NCI-H1930 (cell line): ENCODE measurements around the gene LTK.

Experiments
- DNase-seq, 2 experiments: peaks; one replicate each; lab custom pipeline; 2025; lab: John Stamatoyannopoulos, UW

LTK gene

DNA sequence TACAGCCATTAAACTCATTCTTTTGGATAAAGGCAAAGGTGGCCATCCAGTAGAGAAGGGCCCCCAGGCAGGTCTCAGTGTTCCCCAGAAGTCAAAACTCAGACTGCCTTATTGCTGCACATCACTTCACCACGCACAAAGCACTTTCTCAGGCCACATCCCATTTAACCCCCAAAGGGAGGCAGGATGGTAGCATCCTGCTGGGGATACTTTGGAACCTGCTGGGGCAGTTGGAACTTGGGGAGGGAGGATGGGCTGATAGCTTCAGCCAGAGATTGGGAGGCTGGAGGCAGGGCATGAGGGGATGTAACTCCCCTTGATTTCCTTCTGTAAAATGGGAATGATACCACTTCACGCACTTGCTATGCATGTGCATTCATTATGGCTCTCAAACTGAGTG lies 15.0 kb downstream of the LTK start:
- DNase-seq, result no peak

DNA sequence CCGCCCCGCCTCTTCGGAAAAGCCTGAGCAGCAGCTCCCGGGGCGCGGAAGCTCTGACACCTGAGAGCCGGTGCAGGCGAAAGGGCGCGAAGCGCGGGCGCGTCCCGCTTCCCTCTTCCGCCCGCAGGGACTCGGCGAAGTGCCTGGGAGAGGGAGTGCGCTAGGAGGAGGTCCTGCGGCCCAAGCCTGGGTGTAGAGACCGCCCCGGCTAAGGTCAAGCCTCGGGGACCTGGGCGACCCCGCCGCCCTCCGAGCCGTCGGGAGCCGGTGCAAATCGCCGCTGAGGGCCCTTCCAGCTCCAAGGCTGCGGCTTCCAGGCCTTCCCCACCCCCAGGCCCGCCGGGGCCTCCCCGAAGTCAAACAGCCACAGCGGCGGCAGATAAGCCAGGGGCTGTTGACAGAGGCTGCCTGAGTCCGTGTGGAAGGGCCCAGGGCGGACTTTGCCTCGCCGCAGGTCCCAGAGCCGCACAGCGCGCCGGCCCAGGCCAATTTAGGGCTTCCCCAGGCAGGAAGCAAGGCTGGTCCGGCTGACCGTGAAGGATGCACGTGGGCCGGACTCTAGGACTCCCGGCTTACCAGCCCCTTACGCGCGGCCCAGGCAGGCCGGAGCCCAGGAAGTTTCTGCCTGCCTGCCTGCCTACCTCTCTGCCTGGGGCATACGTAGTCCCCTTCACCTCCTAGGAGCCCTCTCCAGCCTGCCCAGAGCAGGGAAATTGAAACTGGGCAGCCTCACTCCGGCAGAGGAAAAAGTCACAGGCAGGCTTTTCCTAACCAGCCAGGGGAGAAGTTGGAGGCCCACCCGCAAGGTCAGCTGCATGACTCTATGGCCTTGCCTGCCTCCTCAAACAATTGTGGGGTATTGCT lies 17.7 kb downstream of the LTK start:
- DNase-seq, result no peak

DNA sequence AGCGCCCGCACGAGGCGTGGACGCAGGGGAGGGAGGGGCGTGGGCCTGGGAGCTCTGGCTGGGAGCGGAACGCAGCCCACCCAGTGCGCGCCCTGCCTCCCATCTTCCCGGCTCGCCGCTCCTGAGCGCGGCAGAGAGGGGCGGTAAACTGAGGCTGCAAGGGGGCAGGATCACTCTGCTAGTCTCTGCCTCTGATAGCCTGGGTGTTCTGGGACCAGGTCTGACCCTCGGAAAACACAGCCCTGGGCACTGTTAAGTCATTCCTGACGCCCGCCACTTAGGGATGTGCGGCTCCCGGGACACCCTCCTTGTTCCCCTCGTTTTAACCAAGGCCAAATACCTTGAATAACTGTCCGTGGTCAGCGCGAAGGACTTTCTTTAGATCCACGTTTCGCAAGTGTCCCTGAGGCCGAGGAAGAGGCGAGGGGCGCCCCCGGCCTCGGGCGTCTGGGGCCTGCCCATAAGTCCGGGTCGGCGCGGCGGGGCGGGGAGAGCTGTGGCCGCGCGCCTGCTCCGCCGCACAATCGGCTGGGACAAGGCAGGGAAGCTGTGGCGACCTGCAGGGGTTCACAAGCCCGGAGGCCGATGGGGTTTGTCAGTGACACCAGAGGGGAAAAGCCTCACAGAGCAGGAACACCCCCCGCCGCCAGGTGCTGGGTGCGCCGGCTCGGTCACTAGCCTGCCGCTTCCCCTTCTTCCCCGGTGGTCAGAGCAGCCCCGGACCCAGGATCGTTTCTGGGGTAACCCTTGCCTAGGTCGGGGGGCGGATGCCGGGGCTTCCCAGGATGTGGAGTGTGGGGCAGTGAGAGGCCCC lies 18.5 kb downstream of the LTK start:
- no peak for DNase-seq

DNA sequence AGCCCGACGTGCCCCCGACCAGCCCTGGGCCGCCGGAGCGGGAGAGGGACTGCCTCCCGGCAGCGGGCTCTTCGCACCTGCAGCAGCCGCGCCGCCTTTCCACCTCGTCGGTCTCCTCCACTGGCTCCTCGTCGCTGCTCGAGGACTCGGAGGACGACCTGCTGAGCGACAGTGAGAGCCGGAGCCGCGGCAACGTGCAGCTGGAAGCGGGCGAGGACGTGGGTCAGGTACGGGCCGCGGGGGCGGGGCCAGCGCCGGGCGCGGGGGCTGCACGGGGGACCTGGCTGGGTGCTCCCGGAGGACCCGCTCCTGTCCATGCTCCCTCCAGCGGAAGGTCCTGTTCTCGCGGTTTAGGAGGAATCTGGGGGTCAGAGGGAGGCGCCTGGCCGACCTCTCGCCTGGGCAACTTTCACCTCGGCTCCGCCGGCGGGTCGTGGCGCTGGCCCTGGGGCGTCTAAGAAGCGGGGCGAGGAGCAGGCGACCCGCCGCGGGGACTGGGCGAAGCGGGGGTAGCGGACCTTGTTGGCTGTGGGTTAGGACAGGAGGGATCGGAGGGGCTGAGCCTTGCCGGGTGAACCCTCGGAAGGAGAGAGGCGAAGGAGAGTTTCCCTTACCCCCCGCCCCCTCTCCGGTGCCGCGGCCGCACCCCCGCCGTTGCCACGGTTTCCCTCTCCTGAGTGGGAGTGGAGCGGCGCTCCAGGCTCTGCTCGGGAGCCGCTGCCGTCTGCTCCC lies 19.3 kb downstream of the LTK start:
- DNase-seq, result no peak

DNA sequence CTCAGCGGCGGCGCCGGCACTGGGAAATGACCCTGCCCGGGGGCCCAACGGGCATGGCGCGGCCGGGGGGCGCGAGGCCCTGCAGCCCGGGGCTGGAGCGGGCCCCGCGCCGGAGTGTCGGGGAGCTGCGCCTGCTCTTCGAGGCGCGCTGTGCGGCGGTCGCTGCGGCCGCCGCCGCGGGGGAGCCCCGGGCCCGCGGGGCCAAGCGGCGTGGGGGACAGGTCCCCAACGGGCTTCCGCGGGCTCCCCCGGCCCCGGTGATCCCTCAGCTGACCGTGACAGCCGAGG lies 19.8 kb downstream of the LTK start:
- DNase-seq, result no peak

DNA sequence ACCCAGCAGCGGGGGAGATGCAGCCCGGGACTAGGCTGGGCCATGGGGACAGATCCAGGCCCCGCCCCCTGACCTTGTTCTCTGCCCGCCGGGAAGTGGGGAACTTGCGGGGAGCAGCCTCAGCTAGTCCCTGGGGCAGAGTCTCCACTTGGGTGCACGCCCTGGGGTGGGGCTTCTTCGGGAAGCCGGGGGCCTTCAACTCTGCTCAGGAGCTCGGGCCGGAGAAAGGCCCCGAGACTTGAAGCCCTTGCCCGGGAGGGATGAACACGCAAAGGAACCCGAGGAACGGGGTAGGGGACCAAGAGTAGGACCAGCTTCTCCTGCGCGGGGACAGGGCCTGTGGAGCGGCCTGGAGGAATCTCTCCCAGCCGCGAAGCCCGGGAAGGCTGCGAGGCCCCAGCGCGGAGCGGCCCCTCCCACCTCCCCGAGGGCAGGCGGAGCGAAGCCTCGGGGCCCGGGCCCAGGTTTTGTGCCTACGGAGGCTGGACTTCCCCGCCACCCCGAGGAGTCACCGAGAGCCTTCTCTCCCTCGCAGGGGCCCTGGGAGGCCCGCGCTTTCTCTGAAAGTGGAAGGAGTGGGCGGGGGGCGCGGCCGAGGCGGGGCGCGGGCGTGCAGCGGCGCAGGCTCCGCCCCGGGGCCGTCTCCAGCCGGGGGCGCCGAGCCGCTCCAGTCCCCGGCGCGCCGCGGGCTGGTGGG lies 20.3 kb downstream of the LTK start, which contains the start of gene ITPKA:
ITPKA (plus strand) TSS at position 670 of the 697 bp plus-strand sequence. CDS start 54 bp downstream, outside the sequence.
- DNase-seq, result peak; percentile 51 to 59

DNA sequence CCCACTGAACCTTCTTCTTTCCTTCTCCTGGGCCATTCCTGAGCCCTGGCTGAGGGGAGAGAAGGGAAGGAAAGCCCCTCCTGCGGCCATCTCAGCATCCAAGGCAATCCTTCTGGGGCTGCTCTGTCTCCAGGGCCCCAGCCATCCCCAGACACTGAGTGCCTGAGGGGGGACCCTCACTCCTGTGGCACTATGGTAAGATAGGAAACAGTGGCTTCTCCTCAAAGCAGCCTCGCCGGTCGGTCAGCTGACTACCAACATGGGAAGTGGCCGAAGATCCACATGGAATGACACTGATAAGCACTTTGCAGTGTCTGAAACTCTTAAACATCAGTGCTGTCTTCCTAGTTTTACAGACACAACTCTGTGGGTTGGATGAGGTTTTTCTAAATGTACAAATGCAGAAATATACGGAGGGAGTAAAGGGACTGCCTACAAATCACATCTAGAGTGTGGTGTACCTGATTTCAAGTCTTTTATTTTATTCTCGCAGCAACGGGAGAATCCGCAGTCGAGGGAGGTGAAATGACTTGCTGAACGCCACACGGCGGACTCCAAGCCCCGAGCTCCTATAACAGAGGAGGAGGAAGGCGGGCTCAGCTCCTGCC lies 20.9 kb downstream of the LTK start:
- DNase-seq, result no peak

DNA sequence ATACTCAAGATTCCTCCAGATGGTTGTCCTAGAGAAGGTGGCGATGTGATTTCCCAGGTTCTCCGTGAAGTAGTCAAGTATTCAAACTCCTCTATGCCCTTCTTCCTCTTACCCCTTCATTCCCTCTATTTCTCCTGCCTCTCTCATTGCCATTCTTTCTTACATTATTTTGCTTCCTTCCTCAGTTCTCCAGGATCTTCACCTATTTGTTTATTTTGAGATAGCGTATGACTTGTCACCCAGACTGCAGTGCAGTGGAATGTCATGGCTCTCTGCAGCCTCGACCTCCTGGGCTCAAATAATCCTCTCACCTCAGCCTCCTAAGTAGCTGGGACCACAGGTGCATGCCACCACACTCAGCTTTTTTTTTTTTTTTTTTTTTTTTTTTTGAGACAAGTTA lies 21.7 kb downstream of the LTK start:
- no peak for DNase-seq

DNA sequence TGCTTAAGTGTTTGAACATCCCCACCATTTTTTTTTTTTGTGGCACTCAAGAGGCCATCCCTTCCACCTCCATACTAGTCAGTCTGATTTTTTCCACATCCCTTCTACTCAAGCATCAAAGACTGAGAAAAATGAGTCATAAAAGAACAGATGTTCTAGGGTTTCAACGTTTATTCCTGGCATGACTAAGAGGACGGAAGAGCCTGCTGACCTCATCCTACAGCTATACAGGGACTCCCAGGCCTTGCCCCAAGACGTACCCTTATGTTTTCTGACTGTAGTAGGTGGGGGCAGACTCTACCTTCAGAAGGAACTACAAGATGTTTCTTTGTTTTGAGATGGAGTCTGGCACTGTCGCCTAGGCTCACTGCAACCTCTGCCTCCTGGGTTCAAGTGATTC lies 23.3 kb downstream of the LTK start:
- DNase-seq, result no peak

DNA sequence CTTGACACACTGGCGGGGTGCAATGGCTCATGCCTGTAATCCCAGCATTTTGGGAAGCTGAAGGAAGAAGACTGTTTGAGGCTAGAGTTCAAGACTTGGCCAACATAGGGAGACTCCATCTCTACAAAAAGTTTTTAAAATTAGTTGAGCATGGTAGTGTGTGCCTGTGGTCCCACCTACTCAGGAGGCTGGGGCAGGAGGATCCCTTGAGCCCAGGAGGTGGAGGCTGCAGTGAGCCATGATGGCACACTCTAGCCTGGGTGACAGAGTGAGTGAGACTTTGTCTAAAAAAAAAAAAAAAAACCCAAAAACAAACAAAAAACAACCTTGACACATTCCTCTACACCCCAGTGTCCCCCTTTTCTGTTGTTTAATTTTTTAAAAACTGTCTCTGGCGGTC lies 24.0 kb downstream of the LTK start:
- DNase-seq, result no peak

DNA sequence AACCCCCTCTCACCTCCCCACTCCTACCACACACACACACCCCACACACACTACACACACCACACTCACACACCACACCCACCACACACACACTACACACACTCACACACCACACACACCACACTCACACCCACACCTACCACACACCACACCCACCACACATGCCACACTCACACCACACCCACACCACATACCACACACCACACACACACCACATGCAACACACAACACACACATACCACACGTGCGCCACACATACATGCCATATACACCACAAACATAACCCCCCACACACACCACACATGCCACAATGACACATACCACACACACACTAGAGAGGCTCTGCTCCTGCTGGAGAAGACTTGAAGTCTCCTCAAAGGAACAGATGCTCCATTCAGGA lies 25.8 kb downstream of the LTK start:
- no peak for DNase-seq

DNA sequence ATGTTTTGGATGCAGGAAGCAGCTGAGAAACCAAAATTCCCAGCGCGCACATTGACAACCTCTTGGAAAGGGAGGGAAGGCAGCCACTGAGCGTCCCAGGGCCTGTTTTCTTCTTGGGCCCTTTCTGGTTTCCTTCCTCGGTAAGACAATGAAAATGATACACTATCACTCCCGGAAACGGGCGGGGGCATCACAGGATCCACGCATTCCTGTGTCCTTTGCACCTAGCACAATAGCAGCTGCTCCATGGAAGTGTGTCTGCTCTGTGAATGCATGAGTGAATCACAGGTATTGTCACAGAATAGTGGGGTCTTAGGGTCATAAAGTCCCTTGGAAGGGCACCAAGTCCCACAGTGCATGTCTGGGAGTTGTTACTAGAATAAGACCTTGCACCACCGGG lies 26.2 kb downstream of the LTK start:
- no peak for DNase-seq

DNA sequence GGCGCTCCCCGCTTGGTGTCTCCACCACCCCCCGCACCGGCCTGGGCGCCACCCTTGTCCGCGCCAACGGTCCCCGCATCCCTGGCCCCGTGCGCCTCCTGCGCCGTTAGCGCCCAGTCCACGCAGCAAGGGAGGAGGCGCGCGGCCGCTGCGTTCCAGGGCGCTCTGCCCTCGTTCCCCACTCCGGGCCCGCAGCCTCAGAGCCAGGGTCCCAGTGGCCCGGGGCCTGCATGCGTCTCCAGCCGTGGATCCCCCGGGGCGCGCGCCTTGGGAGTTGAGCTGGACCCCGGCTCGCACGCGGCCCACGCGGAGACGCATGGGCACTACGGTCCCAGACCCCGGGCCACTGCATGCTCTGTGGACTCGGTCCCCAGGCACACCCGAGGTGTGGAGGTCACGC lies 27.3 kb downstream of the LTK start:
- DNase-seq, result no peak

DNA sequence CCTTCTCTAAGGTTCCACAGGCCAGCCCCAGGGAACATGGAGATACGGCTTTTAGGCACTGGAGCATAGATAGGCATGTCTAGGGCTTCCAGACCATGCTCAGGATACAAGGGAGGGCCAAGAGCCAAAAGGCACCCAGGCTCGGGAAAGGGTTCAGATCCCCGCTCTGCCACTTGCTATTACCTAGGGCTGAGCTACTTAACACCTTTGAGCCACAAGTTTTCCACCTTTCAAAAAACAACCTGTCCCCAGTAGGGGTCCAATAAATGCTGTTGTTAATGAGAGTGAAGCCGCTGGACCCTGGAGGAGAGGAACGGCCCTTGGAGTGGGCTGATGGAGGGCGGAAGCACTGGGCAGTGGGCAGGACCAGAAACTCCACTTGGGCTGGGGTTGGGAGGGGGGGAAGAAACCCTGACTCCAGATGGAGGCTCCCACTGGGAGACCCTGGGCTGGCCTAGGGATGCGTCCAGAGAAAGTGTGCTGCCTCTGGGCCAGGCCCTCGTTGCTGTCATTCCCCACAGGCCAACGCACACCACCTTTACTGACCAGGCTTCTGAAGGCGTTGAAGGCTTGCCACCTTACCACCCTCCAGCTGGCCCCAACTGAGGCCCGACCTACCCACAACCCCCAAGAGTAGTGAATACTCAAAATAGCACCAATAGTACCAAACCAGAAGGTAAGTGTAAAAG lies 28.5 kb downstream of the LTK start:
- no peak for DNase-seq

DNA sequence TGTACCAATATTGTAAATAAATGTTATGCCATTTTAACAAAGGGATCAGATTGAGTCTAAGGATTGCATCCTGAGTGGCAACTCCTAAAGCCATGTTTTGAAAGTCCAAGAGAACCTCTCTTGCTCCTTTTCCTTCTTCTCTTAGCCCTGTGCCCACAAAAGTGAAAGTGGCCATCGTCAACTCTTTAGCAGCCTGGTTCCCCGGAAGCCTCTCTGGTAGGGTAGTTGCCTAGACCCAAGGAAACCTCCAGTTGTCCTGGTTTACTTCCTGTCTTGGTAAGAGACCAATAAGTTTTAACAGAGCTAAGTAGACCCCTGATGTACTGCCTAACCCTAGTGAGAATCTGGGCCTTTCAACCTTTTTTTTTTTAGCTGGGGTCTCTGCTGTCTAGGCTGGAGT lies 30.1 kb downstream of the LTK start:
- no peak for DNase-seq

DNA sequence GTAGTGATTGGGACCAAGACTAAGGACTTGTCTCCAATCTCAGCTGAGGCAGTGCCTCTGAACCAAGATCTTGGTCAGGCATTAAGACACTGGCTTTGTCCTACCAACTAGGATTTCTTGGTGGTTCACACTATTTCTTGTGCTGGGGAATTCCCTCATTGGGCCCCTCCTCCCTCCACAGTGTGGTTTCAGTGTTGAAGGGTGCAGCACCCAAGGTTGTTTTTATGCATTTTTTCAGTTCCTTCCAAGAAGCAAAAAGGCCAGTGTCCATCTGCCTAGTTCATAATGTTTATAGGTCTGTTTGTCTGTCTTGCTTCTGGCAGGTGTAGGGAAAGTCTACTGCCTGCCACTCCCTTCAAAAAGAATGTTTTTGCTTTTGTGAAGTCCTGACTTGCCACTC lies 30.5 kb downstream of the LTK start:
- DNase-seq, result no peak

DNA sequence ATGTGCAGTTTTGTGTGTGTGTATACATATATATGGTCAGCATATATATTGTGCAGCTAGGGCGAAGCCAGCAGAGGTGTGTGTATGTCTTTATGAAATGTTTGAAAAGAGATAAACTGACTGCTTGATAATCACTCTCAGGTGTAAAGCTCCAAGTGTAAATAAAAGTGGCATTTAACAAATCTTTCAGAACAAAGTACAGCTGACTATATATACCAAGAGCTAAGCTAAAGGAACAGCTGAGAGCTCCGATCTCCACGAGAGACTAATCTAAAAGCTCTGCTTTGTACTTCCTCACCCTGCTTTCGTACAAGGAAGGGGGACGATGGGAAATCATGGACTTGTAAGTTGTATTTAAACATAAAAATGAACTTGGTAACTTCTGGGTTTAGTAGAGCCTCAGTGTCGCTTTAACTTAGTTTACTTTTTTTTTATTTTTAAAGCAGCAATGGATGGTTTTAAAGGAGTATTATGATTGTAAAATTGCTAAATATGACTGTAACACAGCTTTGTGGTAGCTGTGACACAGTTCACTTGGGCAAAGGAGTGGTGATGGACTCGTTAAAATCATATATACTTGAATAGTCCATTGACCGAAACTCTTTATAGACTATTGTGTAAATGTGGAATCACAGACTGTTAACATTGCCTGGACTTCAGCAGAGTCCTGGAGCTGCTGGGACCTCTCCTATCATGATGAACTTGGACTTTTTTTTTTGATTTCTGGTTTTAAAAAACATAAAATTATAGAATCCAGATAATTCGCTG lies 31.3 kb downstream of the LTK start:
- no peak for DNase-seq

DNA sequence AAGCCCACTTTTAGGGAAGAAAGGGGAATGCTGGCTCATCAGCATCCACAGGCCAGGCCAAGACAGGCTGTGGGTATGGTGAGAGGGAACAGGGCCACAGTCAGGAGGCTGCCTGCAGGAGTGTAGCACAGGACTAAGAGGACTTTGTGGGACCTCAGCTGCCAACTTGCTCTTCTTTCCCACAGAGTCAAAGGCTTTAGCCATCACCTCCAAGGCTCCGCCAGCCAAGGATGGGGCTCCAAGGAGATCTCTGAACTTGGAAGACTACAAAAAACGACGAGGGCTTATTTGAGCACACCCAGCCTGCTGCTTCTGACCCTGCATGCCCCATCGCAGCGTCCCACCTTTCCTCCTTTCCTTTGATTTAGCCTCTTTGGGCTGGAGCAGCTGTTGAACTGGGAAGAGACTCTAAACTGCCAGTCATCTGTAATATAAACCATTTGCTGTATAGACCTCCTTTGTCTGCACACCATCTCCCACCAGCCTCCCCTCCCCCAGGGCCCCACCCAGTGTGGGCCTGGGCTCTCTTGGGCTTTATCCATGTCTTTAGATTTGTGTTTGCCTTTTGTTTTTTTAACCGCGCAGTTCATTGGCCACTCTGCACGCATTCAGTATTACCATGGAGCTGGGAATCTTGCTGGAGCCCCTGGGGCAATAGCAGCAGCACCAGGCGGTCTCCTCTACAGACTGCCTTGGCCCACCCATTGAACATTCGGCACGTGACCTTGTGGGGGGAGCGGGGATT lies 33.1 kb downstream of the LTK start:
- DNase-seq, result no peak

DNA sequence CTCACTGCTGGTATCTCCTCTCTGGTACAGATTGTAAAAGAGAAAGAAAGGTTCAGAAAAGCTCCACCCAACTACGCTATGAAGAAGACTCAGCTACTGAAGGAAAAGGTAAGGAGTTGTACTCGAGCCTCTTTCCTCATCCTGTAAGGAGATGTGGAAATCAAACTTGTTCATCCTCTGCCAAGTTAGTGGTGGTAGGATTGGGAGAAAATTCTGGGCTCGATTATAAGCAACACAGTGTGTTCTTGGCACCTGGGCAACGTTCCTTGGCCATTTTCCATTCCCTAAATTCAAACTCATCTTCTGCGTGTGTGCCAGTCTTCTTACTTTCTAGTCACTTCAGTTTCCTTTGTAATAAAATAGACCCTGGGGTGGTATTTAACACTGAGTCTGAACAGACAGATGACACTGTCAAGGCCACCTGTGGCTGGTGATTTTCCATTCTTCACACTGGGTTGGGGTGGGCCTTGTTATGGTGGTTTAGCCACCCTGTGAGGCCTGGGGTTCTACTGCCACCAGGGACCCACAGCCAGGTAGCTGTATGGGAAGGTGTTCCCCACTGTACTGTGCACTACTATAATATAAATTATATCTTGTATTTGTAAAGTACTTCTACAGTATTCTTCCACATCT lies 37.1 kb downstream of the LTK start:
- no peak for DNase-seq
